Stimulated activated memory B cell treated with anti-CD40 and anti-IgM and Interleukin-4, amounts not matched to agents 10 μg/mL and 1 μg/mL and 100 μg/mL, for 72 hours (primary cell): ENCODE data around the gene VIPR2.
"Not testable (repeated sequence)": the region's sequence is repeated elsewhere in the genome, so short reads cannot be mapped to it uniquely, and the experiment has no call there.

Experiments used
- ATAC-seq: fragments of 150-1000 bp; cut with Tn5 transposase; 2 replicates; pipeline ENCODE4 v1.10.0; 2021
- H3K27ac Mint-ChIP-seq: one replicate; pipeline ENCODE4 v1.8.0; 2022; ENCODE audit warnings: mild to moderate bottlenecking, mixed read lengths
- H3K27me3 Mint-ChIP-seq: one replicate; pipeline ENCODE4 v1.8.0; 2022; ENCODE audit warnings: mixed read lengths
- H3K36me3 Mint-ChIP-seq: one replicate; pipeline ENCODE4 v1.8.0; 2022; ENCODE audit warnings: mixed read lengths
- H3K4me1 Mint-ChIP-seq: one replicate; pipeline ENCODE4 v1.8.0; 2022; ENCODE audit warnings: mixed read lengths
- H3K4me3 Mint-ChIP-seq: one replicate; pipeline ENCODE4 v1.8.0; 2022; ENCODE audit warnings: mild to moderate bottlenecking, moderate library complexity, mixed read lengths
- H3K9me3 Mint-ChIP-seq: one replicate; pipeline ENCODE4 v1.8.0; 2022; ENCODE audit warnings: mixed read lengths

The VIPR2 gene

DNA sequence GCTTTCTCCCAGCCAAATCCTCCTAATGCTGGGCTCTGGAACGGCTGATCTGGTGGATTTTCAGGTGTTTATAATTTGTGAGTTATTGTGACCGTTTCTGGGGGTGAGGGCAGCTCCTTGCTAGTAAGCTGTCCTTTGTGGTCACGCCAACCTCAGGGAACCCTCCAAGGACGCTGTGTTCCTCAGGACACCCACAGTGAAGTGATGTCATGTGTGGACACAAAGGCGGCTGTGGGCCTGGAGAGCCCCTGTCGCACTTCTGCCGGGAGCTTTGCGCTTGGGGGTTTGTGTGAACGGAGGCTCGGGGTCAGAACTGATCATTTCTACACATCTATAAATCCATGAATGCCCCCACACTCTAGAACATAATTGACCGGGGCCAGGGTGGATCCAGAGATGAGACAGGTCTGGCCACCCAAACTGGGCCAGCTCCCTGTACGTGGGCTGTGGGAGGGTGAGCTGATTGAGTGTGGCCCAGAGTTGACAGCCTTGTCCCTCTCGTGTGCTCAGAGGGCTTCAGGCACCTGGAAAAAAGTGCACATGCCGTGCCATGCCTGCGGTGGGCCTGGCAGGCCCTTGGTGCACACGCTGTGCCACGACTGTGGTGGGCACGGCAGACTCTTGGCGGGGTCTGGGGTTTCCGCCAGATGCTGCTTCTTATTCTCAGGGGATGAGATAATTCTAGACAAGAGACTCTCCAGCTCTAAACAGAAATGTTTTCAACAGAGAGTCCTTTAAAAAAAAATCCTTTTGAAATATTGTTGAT is 130.2 kb downstream of the VIPR2 start:
- no peak overlapping the region for H3K4me3 Mint-ChIP-seq
- H3K4me1 Mint-ChIP-seq: no peaks in the 10 kb centered on the region
- H3K36me3 Mint-ChIP-seq: no peaks in the 10 kb centered on the region
- H3K27me3 Mint-ChIP-seq: peaks cover 34% of the 10 kb centered on the region
- no peak for ATAC-seq
- peaks cover 7% of the 10 kb centered on the region for H3K9me3 Mint-ChIP-seq
- H3K27ac Mint-ChIP-seq: no peak overlapping the region

DNA sequence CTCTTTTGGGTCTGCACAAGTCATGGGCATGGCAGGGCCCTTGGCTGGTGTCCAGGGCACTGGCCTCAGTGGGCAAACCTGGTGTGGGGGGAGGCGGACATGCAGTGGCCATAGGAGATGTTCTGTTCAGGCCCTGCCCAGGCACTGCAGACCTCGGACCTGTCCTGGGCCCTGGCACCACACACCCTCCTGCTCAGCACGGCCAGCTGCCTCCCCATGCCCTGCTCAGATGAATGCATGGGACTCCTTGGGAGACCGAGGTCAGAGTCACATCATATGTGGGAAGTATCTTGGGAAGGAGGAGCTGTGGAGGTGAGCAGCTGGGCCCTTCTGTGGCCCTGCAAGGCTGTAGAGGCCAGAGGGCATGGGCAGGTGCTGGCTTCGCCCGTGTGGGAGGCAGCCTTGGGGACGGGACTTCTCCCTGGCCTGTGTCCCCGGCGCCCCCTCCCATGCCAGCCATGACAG is 130.8 kb downstream of the VIPR2 start:
- H3K9me3 Mint-ChIP-seq: peaks cover 7% of the 10 kb centered on the region
- H3K36me3 Mint-ChIP-seq: no peaks in the 10 kb centered on the region
- peaks cover 34% of the 10 kb centered on the region for H3K27me3 Mint-ChIP-seq
- H3K27ac Mint-ChIP-seq: no peak overlapping the region
- H3K4me1 Mint-ChIP-seq: no peaks in the 10 kb centered on the region
- no peak for ATAC-seq
- H3K4me3 Mint-ChIP-seq: no peak overlapping the region

DNA sequence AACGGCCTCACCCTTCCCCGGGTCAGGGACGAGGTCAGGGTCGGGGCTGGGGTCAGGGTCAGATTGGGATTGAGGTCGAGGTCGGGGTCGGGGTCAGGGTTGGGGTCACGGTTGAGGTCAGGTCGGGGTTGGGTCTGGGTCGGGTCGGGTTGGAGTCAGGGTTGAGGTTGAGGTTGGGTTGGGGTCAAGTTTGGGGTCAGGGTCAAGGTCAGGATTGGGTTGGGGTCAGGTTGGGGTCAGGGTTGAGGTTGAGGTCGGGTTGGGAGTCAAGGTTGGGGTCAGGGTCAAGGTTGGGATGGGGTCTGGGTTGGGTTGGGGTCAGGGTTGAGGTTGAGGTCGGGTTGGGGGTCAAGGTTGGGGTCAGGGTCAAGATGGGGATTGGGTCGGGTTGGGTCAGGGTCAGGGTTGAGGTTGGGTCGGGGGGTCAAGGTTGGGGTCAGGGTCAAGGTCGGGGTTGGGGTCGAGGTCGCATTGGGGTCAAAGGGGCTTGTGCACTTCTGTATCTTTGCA is 131.4 kb downstream of the VIPR2 start:
- H3K4me3 Mint-ChIP-seq: no peak overlapping the region
- peaks cover 1% of the 10 kb centered on the region for H3K9me3 Mint-ChIP-seq
- no peak for ATAC-seq
- no peaks in the 10 kb centered on the region for H3K4me1 Mint-ChIP-seq
- H3K36me3 Mint-ChIP-seq: no peaks in the 10 kb centered on the region
- H3K27me3 Mint-ChIP-seq: peaks cover 34% of the 10 kb centered on the region
- H3K27ac Mint-ChIP-seq: no peak overlapping the region

DNA sequence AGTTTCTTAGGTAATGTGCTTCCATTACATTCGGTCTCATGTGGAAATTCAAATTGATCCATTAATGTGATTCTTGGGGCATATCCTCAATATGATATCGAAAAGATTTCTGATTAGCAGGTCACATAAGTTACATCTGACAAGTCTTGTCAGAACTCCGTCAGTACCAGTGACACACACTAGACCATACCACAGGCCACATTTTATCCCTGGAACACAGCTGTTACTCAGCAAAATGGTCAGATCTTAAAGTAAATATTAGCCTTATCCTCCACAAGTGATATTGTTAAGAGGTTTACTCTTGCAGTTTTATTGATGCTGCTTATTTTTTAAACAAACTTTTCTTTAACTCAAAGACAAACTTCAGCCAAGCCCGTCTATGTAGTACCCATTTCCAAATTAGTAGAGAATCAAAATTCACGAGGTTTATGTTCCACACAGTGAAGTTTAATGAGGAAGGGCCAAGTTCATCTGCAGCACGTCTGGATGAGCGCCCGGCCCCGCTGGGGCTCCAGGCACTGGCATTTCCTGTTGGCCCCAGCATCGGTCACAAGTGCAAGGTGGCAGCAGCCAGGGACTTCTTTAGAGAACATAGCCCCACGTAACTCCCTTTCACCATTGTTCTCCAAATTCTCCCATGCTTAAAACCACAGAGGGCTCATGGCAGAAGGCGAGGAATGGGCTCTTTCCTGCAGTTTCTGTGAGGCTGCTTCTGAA is 132.2 kb downstream of the VIPR2 start:
- no peak overlapping the region for H3K4me3 Mint-ChIP-seq
- H3K27me3 Mint-ChIP-seq: peaks cover 34% of the 10 kb centered on the region
- H3K27ac Mint-ChIP-seq: no peak overlapping the region
- H3K4me1 Mint-ChIP-seq: no peaks in the 10 kb centered on the region
- H3K36me3 Mint-ChIP-seq: no peaks in the 10 kb centered on the region
- H3K9me3 Mint-ChIP-seq: no peaks in the 10 kb centered on the region
- no peak for ATAC-seq

DNA sequence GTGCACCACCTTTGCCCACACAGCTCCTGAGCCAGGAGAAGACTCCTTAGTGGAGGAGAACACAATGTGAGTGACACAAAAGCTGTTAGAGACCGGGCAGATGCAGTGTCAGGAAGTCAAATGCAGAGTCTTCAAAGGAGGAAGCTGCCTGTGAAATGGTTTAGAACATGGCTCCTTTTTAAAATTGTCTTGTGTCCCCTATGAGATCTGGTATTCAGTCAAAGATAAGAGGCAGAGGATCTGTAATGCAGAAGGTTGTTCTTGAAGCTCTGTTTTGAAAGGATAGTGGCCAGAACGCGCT is 133.0 kb downstream of the VIPR2 start:
- no peaks in the 10 kb centered on the region for H3K4me1 Mint-ChIP-seq
- H3K27ac Mint-ChIP-seq: no peak overlapping the region
- ATAC-seq: no peak
- H3K9me3 Mint-ChIP-seq: no peaks in the 10 kb centered on the region
- H3K4me3 Mint-ChIP-seq: no peak overlapping the region
- H3K27me3 Mint-ChIP-seq: peaks cover 34% of the 10 kb centered on the region
- H3K36me3 Mint-ChIP-seq: no peaks in the 10 kb centered on the region

DNA sequence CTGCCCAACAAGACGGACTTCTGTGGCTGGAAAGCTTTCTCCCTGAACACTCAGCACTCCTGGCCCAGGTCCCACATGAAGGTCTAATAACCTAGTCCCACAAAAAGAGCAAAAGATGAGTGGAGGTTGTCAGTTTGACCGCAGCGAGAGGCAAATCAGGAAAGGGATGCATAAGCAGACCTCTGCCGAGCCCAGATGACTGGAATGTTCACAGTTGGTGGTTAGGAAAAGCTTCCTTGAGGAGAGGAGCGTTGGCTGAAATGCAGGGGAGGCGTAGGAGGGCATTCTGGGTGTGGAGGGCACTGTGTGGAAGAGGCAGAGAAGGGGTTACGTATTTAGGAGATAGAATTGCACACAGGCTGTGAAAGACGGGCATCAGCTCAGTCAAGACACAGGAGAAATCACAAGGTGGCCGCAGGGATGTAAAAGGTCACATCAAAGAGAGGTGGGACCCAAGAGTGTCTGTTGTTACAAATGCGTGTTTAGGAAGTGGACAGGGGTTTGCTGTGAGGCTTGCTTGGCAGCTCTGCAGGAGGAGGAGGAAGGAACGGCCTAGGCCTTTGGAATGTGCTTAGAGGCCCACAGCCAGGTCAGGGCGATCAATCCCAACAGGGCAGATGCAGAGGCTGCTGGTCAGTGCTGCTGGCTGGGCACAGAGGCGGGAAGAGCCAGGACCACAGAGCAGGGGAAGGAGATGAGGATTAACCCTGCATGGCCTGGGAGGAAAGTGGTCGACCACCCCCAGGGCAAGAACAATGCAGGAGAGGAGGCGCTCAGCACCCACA is 133.5 kb downstream of the VIPR2 start:
- Mint-ChIP-seq H3K27ac (no peak overlapping the region), H3K36me3 (no peaks in the 10 kb centered on the region), H3K4me3 (no peak overlapping the region), H3K27me3 (peaks cover 34% of the 10 kb centered on the region), H3K4me1 (no peaks in the 10 kb centered on the region), H3K9me3 (no peaks in the 10 kb centered on the region)
- ATAC-seq: no peak

DNA sequence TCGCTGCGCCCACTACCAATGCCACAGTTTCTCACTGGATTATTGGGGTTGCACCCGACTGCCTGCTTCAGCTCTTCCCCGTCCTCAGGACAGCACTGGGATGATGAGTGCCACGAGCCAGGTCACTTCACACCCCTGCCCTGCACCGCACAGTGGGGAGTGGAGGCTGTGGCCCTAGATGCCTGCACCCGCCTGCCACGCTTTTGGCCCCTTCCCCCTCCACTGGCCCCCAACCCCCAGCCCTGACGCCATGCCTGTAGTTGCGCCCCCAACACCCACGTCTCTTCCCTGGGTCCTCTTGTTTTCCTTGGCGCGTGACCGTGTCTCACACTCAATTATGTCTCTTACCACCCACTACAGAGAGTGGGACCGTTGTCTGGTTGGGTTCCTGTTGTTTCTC is 134.3 kb downstream of the VIPR2 start:
- H3K36me3 Mint-ChIP-seq: no peaks in the 10 kb centered on the region
- H3K27me3 Mint-ChIP-seq: peaks cover 34% of the 10 kb centered on the region
- H3K27ac Mint-ChIP-seq: no peak overlapping the region
- no peaks in the 10 kb centered on the region for H3K9me3 Mint-ChIP-seq
- no peak for ATAC-seq
- no peaks in the 10 kb centered on the region for H3K4me1 Mint-ChIP-seq
- no peak overlapping the region for H3K4me3 Mint-ChIP-seq

DNA sequence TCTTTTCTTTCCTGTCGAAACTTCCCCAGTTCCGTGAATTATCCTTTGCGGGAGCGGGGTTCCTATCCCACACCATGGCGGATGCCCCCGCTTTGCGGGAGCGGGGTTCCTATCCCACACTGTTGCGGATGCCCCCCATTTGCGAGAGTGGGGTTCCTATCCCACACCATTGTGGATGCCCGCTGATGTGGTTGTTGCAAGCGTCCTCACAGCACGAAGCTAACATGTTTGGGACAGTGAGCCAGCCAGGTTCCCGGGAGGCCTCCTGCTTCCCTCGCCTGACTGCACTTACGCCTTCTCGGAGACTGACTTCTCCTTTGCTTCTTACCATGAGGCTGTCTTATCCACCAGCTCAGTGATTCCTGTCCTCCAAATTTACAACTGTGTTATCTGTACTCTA is 134.7 kb downstream of the VIPR2 start:
- no peaks in the 10 kb centered on the region for H3K9me3 Mint-ChIP-seq
- H3K27me3 Mint-ChIP-seq: peaks cover 34% of the 10 kb centered on the region
- H3K36me3 Mint-ChIP-seq: no peaks in the 10 kb centered on the region
- no peak overlapping the region for H3K4me3 Mint-ChIP-seq
- H3K4me1 Mint-ChIP-seq: no peaks in the 10 kb centered on the region
- no peak overlapping the region for H3K27ac Mint-ChIP-seq
- no peak for ATAC-seq

DNA sequence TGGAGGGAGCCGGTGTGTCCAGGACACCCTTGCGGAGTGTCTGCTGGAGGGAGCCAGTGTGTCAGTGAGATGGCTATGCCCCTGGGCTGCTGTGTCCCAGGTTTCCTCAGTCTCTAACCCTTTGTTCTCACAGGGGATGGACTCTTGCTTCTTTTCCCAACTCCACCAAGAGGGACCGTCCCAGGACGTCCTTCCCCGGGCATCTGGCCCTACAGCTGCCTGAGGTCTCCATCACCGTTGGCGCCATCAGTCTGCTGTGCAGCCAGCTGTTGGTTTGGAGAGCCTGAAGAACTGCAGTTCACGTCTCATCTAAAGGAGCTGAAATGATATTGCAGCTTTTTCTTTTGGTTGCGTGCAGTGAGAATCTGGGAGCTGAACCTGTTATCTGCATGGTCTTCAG is 136.2 kb downstream of the VIPR2 start:
- Mint-ChIP-seq H3K27me3 (peaks cover 34% of the 10 kb centered on the region), H3K27ac (no peak overlapping the region), H3K9me3 (no peaks in the 10 kb centered on the region), H3K36me3 (no peaks in the 10 kb centered on the region), H3K4me3 (no peak overlapping the region), H3K4me1 (no peaks in the 10 kb centered on the region)
- ATAC-seq: no peak

DNA sequence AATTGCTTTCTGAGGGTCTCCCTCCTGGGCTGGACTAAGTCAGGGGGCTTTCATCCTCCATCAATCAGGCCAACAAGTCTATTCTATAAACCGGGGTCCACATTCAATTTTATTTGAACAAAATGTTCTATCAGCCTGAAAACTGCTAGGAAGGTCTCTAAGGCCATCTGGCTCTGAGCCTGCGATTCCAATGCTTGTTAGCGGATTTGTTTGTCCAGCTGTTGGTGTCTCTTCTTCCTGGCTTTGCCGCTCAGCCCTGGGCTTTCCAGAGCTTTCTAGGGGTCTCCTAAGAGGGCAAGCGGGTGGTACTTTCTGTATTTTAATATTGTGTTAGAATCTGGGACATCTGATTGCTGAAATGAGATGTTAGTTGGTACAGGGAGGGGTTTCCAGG is 136.7 kb downstream of the VIPR2 start:
- H3K4me3 Mint-ChIP-seq: no peak overlapping the region
- no peaks in the 10 kb centered on the region for H3K9me3 Mint-ChIP-seq
- H3K4me1 Mint-ChIP-seq: no peaks in the 10 kb centered on the region
- peaks cover 31% of the 10 kb centered on the region for H3K27me3 Mint-ChIP-seq
- H3K27ac Mint-ChIP-seq: no peak overlapping the region
- H3K36me3 Mint-ChIP-seq: no peaks in the 10 kb centered on the region
- no peak for ATAC-seq

DNA sequence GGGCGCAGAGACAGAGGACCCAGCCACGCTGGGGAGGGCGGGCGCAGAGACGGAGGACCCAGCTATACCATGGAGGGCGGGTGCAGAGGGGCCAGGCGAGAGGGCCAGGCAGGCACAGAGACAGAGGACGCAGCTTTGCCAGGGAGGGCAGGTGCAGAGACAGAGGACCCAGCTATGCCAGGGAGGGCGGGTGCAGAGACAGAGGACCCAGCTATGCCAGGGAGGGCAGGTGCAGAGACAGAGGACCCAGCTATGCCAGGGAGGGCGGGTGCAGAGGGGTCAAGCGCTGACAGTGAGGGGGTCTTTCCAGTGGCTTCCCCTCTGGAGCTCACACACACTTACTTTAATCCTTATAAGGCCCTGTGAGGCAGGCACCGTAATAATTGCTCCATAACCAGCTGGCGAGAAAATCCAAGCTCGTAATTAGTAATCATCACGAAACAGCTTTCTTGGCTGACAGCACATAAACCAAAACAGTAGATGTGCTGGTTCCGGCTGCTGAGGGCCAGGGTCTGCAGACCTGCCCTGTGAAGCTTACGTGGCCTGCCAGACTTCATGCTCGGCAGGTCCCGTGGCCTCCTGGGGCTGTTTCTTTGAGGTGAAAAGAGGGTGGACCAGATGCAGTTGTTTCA is 137.2 kb downstream of the VIPR2 start:
- no peaks in the 10 kb centered on the region for H3K4me1 Mint-ChIP-seq
- no peak overlapping the region for H3K27ac Mint-ChIP-seq
- peaks cover 26% of the 10 kb centered on the region for H3K27me3 Mint-ChIP-seq
- no peaks in the 10 kb centered on the region for H3K36me3 Mint-ChIP-seq
- ATAC-seq: peak; percentile 25
- no peak overlapping the region for H3K4me3 Mint-ChIP-seq
- H3K9me3 Mint-ChIP-seq: no peaks in the 10 kb centered on the region

DNA sequence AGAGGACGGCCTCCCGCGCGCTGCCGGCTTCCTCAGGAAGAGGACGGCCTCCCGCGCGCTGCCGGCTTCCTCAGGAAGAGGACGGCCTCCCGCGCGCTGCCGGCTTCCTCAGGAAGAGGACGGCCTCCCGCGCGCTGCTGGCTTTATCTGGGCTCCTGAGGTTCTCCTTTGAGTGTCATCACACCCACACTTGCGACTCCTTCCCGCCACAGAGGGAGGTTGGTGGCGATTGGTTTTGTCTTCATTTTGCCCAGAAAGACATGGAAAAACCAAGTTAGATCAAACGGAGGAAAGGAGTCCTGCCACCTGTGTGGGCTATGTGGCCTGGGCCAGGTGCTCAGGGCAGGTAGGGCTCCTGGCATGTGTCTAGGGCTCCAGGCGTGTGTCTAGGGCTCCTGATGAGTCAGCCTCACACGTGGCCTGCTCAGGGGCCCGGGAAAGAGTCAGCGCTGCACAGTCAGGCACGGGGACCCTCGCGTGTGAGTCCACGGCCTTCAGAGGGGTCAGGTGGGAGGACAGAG is 138.0 kb downstream of the VIPR2 start:
- Mint-ChIP-seq H3K9me3 (no peaks in the 10 kb centered on the region), H3K4me3 (no peak overlapping the region), H3K36me3 (no peaks in the 10 kb centered on the region), H3K4me1 (no peaks in the 10 kb centered on the region), H3K27ac (no peak overlapping the region), H3K27me3 (peaks cover 26% of the 10 kb centered on the region)
- ATAC-seq: no peak

DNA sequence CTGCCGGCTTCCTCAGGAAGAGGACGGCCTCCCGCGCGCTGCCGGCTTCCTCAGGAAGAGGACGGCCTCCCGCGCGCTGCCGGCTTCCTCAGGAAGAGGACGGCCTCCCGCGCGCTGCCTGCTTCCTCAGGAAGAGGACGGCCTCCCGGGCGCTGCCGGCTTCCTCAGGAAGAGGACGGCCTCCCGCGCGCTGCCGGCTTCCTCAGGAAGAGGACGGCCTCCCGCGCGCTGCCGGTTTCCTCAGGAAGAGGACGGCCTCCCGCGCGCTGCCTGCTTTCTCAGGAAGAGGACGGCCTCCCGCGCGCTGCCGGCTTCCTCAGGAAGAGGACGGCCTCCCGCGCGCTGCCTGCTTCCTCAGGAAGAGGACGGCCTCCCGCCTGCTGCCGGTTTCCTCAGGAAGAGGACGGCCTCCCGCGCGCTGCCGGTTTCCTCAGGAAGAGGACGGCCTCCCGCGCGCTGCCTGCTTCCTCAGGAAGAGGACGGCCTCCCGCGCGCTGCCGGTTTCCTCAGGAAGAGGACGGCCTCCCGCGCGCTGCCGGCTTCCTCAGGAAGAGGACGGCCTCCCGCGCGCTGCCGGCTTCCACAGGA is 138.6 kb downstream of the VIPR2 start:
- not testable (repeated sequence) for H3K27ac Mint-ChIP-seq, H3K36me3 Mint-ChIP-seq, H3K4me3 Mint-ChIP-seq, H3K9me3 Mint-ChIP-seq, H3K4me1 Mint-ChIP-seq, ATAC-seq
- H3K27me3 Mint-ChIP-seq: peaks cover 31% of the 10 kb centered on the region

DNA sequence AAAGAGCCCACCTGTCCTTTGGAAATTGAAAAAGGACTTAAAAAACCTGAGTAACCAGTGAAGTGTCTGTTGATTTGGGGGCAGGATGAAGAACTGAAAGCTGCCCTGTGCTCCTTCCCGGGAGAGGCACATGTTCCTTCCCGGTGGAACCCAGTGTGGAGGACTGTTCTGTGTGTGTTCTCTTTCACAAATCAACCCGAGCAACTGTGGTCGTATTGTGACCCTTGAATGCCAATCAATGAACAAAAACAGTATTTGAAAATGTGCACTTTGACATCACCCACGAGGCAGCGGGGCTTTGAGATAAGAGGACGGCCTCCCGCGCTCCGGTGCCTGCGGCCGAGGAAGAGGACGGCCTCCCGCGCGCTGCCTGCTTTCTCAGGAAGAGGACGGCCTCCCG is 139.0 kb downstream of the VIPR2 start:
- Mint-ChIP-seq H3K9me3 (no peaks in the 10 kb centered on the region), H3K4me3 (no peak overlapping the region), H3K4me1 (no peaks in the 10 kb centered on the region), H3K27ac (no peak overlapping the region), H3K36me3 (no peaks in the 10 kb centered on the region), H3K27me3 (peaks cover 32% of the 10 kb centered on the region)
- ATAC-seq: no peak

DNA sequence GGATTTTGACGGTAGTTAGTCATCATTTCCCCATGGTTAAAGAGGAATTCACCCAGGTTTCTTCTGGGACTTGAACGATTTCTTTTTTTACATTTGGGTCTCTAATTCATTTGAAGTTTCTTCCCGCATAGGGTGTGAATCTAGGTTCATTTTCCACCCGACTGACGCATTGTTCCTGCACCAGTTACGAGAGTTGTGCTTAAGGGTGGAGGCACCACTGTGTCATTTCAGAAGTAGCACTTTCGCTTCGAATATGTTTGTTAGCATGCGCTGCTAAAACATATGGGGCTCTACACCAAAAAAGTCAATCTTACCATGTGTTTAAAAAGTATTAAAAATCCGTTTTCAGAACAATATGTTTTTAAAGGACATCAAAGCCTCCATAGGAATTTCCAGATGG is 140.3 kb downstream of the VIPR2 start:
- H3K4me3 Mint-ChIP-seq: no peak overlapping the region
- H3K27me3 Mint-ChIP-seq: peaks cover 23% of the 10 kb centered on the region
- H3K9me3 Mint-ChIP-seq: no peaks in the 10 kb centered on the region
- H3K4me1 Mint-ChIP-seq: no peaks in the 10 kb centered on the region
- ATAC-seq: no peak
- no peaks in the 10 kb centered on the region for H3K36me3 Mint-ChIP-seq
- no peak overlapping the region for H3K27ac Mint-ChIP-seq
